HG03066 (cell line): ENCODE measurements around the gene ZNF782.
"Not testable (repeated sequence)": the region's sequence is repeated elsewhere in the genome, so short reads cannot be mapped to it uniquely, and the experiment has no call there.

Experiments
- ATAC-seq: cut with Tn5 transposase; IDR thresholded peaks from one replicate; pipeline ENCODE4 v1.9.1; 2021; ENCODE audit warnings: low read depth; ENCODE audit not compliant: unreplicated experiment

The ZNF782 gene

GRCh38 chr9:96856363-96857286, 2.3 kb upstream of the ZNF782 start:
- peak; percentile 54 for ATAC-seq

- ATAC-seq, result no peak
Measured at GRCh38 chr9:96854651-96855273, 448 bp upstream of the ZNF782 start.

- no peak for ATAC-seq
Measured at GRCh38 chr9:96852676-96853075, 1.6 kb downstream of the ZNF782 start.

GRCh38 chr9:96844040-96844439, 10.3 kb downstream of the ZNF782 start:
- ATAC-seq, result no peak

GRCh38 chr9:96818533-96818932, 35.8 kb downstream of the ZNF782 start:
- no peak for ATAC-seq

GRCh38 chr9:96817973-96818372, 36.3 kb downstream of the ZNF782 start:
- ATAC-seq, result no peak

GRCh38 chr9:96813607-96814006, 40.7 kb downstream of the ZNF782 start:
- ATAC-seq, result no peak

- not testable (repeated sequence) for ATAC-seq
Measured at GRCh38 chr9:96798959-96799358, 55.4 kb downstream of the ZNF782 start.

- ATAC-seq, result no peak
Measured at GRCh38 chr9:96784021-96784420, 70.3 kb downstream of the ZNF782 start.

- ATAC-seq, result no peak
Measured at GRCh38 chr9:96782235-96782634, 72.1 kb downstream of the ZNF782 start.

GRCh38 chr9:96781552-96781951, 72.8 kb downstream of the ZNF782 start:
- ATAC-seq, result no peak

- ATAC-seq, result no peak
Measured at GRCh38 chr9:96779089-96779488, 75.2 kb downstream of the ZNF782 start.

GRCh38 chr9:96777426-96777864, 76.9 kb downstream of the ZNF782 start:
- ATAC-seq, result peak; percentile 47

GRCh38 chr9:96771124-96771523, 83.2 kb downstream of the ZNF782 start:
- ATAC-seq, result no peak

- ATAC-seq, result no peak
Measured at GRCh38 chr9:96769989-96770388, 84.3 kb downstream of the ZNF782 start.
